PC-3 (cell line): Measurements from ENCODE around the gene MSI2. TPM values are rescaled to one million over a fixed set of nuclear protein-coding genes. Genes with fewer than 3 reads are reported as not detected.

Experiments used
- ATAC-seq: fragments of 200-7000 bp; cut with Tn5 transposase; 2 replicates; pipeline ENCODE4 v1.9.1; 2020; ENCODE audit warnings: mild to moderate bottlenecking, moderate library complexity
- BruUV-seq: library from RNA; stranded (reverse); fragments of 400-500 nt; replicated peaks from 2 replicates; lab custom pipeline; 2021; lab: Mats Ljungman, UMichigan
- CTCF ChIA-PET: fragments of 300-600 bp; sonication (Branson Sonifier 250); formaldehyde crosslinking; loops from one replicate; lab custom pipeline; 2022; ENCODE audit warnings: antibody characterized with exemption; lab: Charles Lee
- POLR2A ChIA-PET: fragments of 300-600 bp; sonication (Branson Sonifier 250); formaldehyde crosslinking; loops from one replicate; lab custom pipeline; 2022; ENCODE audit warnings: antibody characterized with exemption; ENCODE audit not compliant: unreplicated experiment; lab: Charles Lee
- DNase-seq: peaks from one replicate; pipeline ENCODE4 v3.0.0-alpha.2; 2015
- H2AFZ ChIP-seq: fragments of 300-600 bp; sonication (generic); 2 replicates; pipeline ENCODE4 v1.6.0; 2016; ENCODE audit warnings: antibody characterized with exemption, low read length
- H3F3A ChIP-seq: fragments of 300-600 bp; sonication (generic); one replicate; pipeline ENCODE4 v1.6.0; 2017; ENCODE audit warnings: antibody characterized with exemption, low read length, control low read depth, mild to moderate bottlenecking; ENCODE audit not compliant: unreplicated experiment
- H3K27ac ChIP-seq: fragments of 300-600 bp; sonication (generic); 2 replicates; pipeline ENCODE4 v1.5.1; 2016; ENCODE audit warnings: mild to moderate bottlenecking, low read length
- H3K27me3 ChIP-seq: fragments of 300-600 bp; sonication (generic); 2 replicates; pipeline ENCODE4 v1.6.1; 2016; ENCODE audit warnings: low read length, mixed read lengths
- H3K36me3 ChIP-seq: fragments of 300-600 bp; sonication (generic); 2 replicates; pipeline ENCODE4 v1.6.1; 2016; ENCODE audit warnings: low read depth, mixed run types, low read length, mixed read lengths
- H3K4me1 ChIP-seq: fragments of 300-600 bp; sonication (generic); 2 replicates; pipeline ENCODE4 v1.5.1; 2016; ENCODE audit warnings: low read length; ENCODE audit not compliant: insufficient read depth
- H3K4me2 ChIP-seq: fragments of 300-600 bp; sonication (generic); 2 replicates; pipeline ENCODE4 v1.6.0; 2016; ENCODE audit warnings: low read length
- H3K4me3 ChIP-seq: fragments of 300-600 bp; sonication (generic); 2 replicates; pipeline ENCODE4 v1.5.1; 2016; ENCODE audit warnings: mild to moderate bottlenecking, low read length, mixed read lengths
- H3K79me2 ChIP-seq: fragments of 300-600 bp; sonication (generic); 2 replicates; pipeline ENCODE4 v1.6.1; 2017; ENCODE audit warnings: low read length, mixed read lengths
- H3K9ac ChIP-seq: fragments of 300-600 bp; sonication (generic); 2 replicates; pipeline ENCODE4 v1.6.0; 2016; ENCODE audit warnings: mild to moderate bottlenecking, low read length
- H3K9me2 ChIP-seq: fragments of 300-600 bp; sonication (generic); replicated peaks from 2 replicates; pipeline ENCODE4 v1.6.1; 2016; ENCODE audit warnings: mixed run types, low read length, mixed read lengths
- H3K9me3 ChIP-seq: fragments of 300-600 bp; sonication (generic); 2 replicates; pipeline ENCODE4 v1.6.1; 2016; ENCODE audit warnings: low read length, mixed read lengths
- H4K20me1 ChIP-seq: fragments of 300-600 bp; sonication (generic); 2 replicates; pipeline ENCODE4 v1.6.1; 2016; ENCODE audit warnings: low read length, mixed read lengths
- EZH2 ChIP-seq: fragments of 300-600 bp; sonication (generic); IDR thresholded peaks from one replicate; pipeline ENCODE4 v1.6.1; 2017; ENCODE audit warnings: antibody characterized with exemption, mild to moderate bottlenecking, low read length; ENCODE audit not compliant: unreplicated experiment
- EZH2phosphoT487 ChIP-seq: fragments of 300-600 bp; sonication (generic); IDR thresholded peaks from 2 replicates; pipeline ENCODE4 v1.6.1; 2018; ENCODE audit warnings: mild to moderate bottlenecking, antibody characterized with exemption, low read length, borderline replicate concordance
- intact Hi-C: fragments of 100-400 bp; cut with micrococcal nuclease; formaldehyde crosslinking; loops from 2 replicates; pipeline ENCODE4 v1.9.0; 2023
- total RNA-seq: library from RNA; depleted of rRNA; stranded (reverse); fragments of >200 nt; gene quantifications from 2 replicates; pipeline ENCODE4 v1.2.3, GENCODE V29; 2014
- TF ChIP-seq, protein P1 (sequence below): fragments of 300-600 bp; sonication (generic); conservative IDR thresholded peaks from 2 replicates; pipeline ENCODE4 v1.5.1; 2017; ENCODE audit warnings: antibody characterized with exemption, low read depth, mild to moderate bottlenecking, low read length

MSI2 gene
- total RNA-seq, 1 experiment from 2014 or later: 54.7 TPM

DNA sequence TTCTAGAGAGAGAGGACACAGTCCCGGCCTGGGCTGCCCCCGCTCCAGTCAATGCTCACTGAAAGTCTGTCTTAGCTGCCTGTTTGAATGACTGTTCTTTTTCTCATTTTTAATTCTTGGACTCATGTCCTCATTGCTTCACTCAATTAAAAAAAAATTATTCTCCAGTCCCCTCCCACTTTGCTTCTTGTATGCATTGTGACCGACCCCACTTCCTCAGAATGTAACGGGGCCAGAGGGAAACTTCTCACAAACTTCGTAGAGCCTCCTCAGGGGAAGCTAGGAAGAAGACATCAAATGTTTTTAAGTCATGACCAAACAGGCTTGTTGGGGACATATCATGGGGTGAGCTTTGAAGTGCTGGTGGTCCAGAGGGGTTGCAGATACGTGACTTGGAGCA is 375.5 kb downstream of the MSI2 start:
- ChIA-PET CTCF (no interaction called here), POLR2A (no interaction called here)
- H3K36me3 ChIP-seq: no peaks in the 10 kb centered on the region
- H2AFZ ChIP-seq: no peak overlapping the region
- no peaks in the 10 kb centered on the region for H3K79me2 ChIP-seq
- no peak for ATAC-seq
- no peak overlapping the region for H3K4me2 ChIP-seq
- H3K4me1 ChIP-seq: no peaks in the 10 kb centered on the region
- no peaks in the 10 kb centered on the region for H3K9me3 ChIP-seq
- H3K9me2 ChIP-seq: no peaks in the 10 kb centered on the region
- H3K9ac ChIP-seq: no peak overlapping the region
- BruUV-seq: no TSS peak
- H3K4me3 ChIP-seq: no peak overlapping the region
- no peak overlapping the region for H3K27ac ChIP-seq
- intact Hi-C loops: no loop called here
- no peaks in the 10 kb centered on the region for H3K27me3 ChIP-seq
- no peaks in the 10 kb centered on the region for H4K20me1 ChIP-seq
- no peak for DNase-seq
- TF ChIP-seq EZH2phosphoT487: no peak
- no peak for TF ChIP-seq EZH2
- TF ChIP-seq, protein P1, sequence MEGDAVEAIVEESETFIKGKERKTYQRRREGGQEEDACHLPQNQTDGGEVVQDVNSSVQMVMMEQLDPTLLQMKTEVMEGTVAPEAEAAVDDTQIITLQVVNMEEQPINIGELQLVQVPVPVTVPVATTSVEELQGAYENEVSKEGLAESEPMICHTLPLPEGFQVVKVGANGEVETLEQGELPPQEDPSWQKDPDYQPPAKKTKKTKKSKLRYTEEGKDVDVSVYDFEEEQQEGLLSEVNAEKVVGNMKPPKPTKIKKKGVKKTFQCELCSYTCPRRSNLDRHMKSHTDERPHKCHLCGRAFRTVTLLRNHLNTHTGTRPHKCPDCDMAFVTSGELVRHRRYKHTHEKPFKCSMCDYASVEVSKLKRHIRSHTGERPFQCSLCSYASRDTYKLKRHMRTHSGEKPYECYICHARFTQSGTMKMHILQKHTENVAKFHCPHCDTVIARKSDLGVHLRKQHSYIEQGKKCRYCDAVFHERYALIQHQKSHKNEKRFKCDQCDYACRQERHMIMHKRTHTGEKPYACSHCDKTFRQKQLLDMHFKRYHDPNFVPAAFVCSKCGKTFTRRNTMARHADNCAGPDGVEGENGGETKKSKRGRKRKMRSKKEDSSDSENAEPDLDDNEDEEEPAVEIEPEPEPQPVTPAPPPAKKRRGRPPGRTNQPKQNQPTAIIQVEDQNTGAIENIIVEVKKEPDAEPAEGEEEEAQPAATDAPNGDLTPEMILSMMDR: no peak
- H3F3A ChIP-seq: no peaks in the 10 kb centered on the region

DNA sequence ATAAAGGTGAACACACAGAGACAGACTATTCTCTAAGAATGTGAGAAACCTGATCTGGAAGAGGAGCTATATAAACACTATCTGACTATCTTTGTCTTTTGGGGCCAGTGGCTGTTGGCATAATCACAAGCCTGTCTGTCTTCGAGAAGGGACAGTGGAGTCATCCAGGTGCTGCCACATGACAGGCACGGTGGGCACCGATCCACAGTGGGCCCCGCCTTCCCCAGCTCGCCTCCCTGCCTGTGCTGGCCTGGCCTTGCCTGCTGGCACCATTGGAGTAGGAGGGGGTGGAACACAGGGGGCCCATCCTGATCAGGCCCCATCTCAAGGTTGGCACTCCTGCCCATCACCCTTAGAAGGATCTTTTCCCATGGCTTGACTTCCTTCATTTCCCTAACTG is 376.0 kb downstream of the MSI2 start:
- intact Hi-C loops: no loop called here
- H3K4me2 ChIP-seq: no peak overlapping the region
- H3F3A ChIP-seq: no peaks in the 10 kb centered on the region
- no peak for TF ChIP-seq EZH2
- no peak for TF ChIP-seq EZH2phosphoT487
- TF ChIP-seq, protein P1: no peak
- DNase-seq: no peak
- BruUV-seq: no TSS peak
- H3K9ac ChIP-seq: no peak overlapping the region
- ChIA-PET CTCF (no interaction called here), POLR2A (no interaction called here)
- no peaks in the 10 kb centered on the region for H3K9me2 ChIP-seq
- H3K79me2 ChIP-seq: no peaks in the 10 kb centered on the region
- peaks cover 4% of the 10 kb centered on the region for H3K4me1 ChIP-seq
- H3K27me3 ChIP-seq: no peaks in the 10 kb centered on the region
- H2AFZ ChIP-seq: no peak overlapping the region
- no peaks in the 10 kb centered on the region for H4K20me1 ChIP-seq
- H3K9me3 ChIP-seq: no peaks in the 10 kb centered on the region
- H3K27ac ChIP-seq: no peak overlapping the region
- H3K36me3 ChIP-seq: no peaks in the 10 kb centered on the region
- no peak overlapping the region for H3K4me3 ChIP-seq
- no peak for ATAC-seq

DNA sequence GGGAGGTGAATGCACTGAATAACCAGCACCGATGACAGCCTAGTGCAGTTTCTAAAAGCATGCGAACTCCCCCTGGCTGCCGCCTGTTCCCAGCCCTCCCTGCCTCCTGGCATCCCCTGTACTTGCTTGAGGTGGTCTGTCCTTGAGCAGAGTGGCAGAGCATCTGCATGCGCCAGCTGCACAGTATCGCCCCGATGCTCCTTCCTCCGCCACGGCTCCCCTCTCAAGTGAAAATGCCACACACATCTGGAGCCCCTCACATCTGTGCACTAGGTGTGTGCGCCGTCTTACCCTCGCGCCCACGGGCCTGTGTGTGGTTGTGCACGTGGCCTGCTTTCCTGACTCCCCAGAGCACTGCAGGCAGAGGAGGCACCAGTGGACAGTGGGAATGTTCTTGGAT is 376.9 kb downstream of the MSI2 start:
- Histone ChIP-seq H3K4me1 (peaks cover 4% of the 10 kb centered on the region), H3K9ac (no peak overlapping the region), H3K27me3 (no peaks in the 10 kb centered on the region), H3K4me3 (no peak overlapping the region), H3K79me2 (no peaks in the 10 kb centered on the region), H4K20me1 (no peaks in the 10 kb centered on the region), H3K9me2 (no peaks in the 10 kb centered on the region), H3K36me3 (no peaks in the 10 kb centered on the region), H3K4me2 (no peak overlapping the region), H3K27ac (no peak overlapping the region), H3K9me3 (no peaks in the 10 kb centered on the region), H3F3A (no peaks in the 10 kb centered on the region), H2AFZ (no peak overlapping the region)
- ATAC-seq (no peak), DNase-seq (no peak)
- ChIA-PET CTCF (no interaction called here), POLR2A (no interaction called here)
- no TSS peak for BruUV-seq
- TF ChIP-seq EZH2 (no peak), EZH2phosphoT487 (no peak)
- TF ChIP-seq, protein P1: no peak
- intact Hi-C loops: no loop called here
